PC-9 (cell line): ENCODE results near the gene CD79B. TPM values are rescaled to one million over a fixed set of nuclear protein-coding genes. Genes with fewer than 3 reads are reported as not detected.

Experiments
- BruUV-seq: library from RNA; stranded (reverse); fragments of 400-500 nt; replicated peaks from 2 replicates; lab custom pipeline; 2021; lab: Mats Ljungman, UMichigan
- CTCF ChIA-PET: fragments of 300-600 bp; sonication (Branson Sonifier 250); formaldehyde crosslinking; loops from one replicate; lab custom pipeline; 2022; ENCODE audit warnings: antibody characterized with exemption; lab: Charles Lee
- POLR2A ChIA-PET: fragments of 300-600 bp; sonication (Branson Sonifier 250); formaldehyde crosslinking; loops from one replicate; lab custom pipeline; 2022; ENCODE audit warnings: antibody characterized with exemption; ENCODE audit not compliant: unreplicated experiment; lab: Charles Lee
- DNase-seq, 2 experiments: peaks; one replicate each; pipeline versions ENCODE4 v3.0.0 to v3.0.0-alpha.2; 2015 to 2022; ENCODE audit warnings: mixed read lengths in 1 of 2
- H2AFZ ChIP-seq: fragments of 200-600 bp; sonication (generic); 2 replicates; pipeline ENCODE4 v1.8.1; 2017; ENCODE audit warnings: antibody characterized with exemption
- H3F3A ChIP-seq: fragments of 200-600 bp; sonication (generic); 2 replicates; pipeline ENCODE4 v1.8.1; 2017; ENCODE audit warnings: antibody characterized with exemption, mild to moderate bottlenecking, low read depth; ENCODE audit not compliant: insufficient read depth
- H3K27ac ChIP-seq: fragments of 200-600 bp; sonication (generic); 2 replicates; pipeline ENCODE4 v1.6.1; 2016; ENCODE audit warnings: mixed run types
- H3K27me3 ChIP-seq: fragments of 200-600 bp; sonication (generic); 2 replicates; pipeline ENCODE4 v1.6.1; 2016; ENCODE audit warnings: low read depth, mixed run types; ENCODE audit not compliant: insufficient read depth
- H3K36me3 ChIP-seq: fragments of 200-600 bp; sonication (generic); 2 replicates; pipeline ENCODE4 v1.6.1; 2016; ENCODE audit warnings: low read depth, mixed run types
- H3K4me1 ChIP-seq: fragments of 200-600 bp; sonication (generic); replicated peaks from 2 replicates; pipeline ENCODE4 v1.6.1; 2016; ENCODE audit warnings: mixed run types; ENCODE audit not compliant: insufficient read depth
- H3K4me2 ChIP-seq: fragments of 200-600 bp; sonication (generic); 2 replicates; pipeline ENCODE4 v1.6.1; 2017; ENCODE audit warnings: mixed run types
- H3K4me3 ChIP-seq: fragments of 200-600 bp; sonication (generic); 2 replicates; pipeline ENCODE4 v1.6.1; 2016; ENCODE audit warnings: mixed run types
- H3K79me2 ChIP-seq: fragments of 200-600 bp; sonication (generic); 2 replicates; pipeline ENCODE4 v1.6.1; 2017; ENCODE audit warnings: low read depth, mixed run types
- H3K9me2 ChIP-seq: fragments of 200-600 bp; sonication (generic); 2 replicates; pipeline ENCODE4 v1.8.1; 2017; ENCODE audit warnings: mild to moderate bottlenecking; ENCODE audit not compliant: insufficient read depth
- H3K9me3 ChIP-seq: fragments of 200-600 bp; sonication (generic); 2 replicates; pipeline ENCODE4 v1.8.1; 2016; ENCODE audit warnings: low read depth; ENCODE audit not compliant: insufficient read depth
- H4K20me1 ChIP-seq: fragments of 200-600 bp; sonication (generic); 2 replicates; pipeline ENCODE4 v1.8.1; 2017; ENCODE audit not compliant: insufficient read depth
- CTCF ChIP-seq: fragments of 200-600 bp; sonication (generic); conservative IDR thresholded peaks from 2 replicates; pipeline ENCODE4 v1.6.1; 2017; ENCODE audit warnings: mixed run types, antibody characterized with exemption, mild to moderate bottlenecking, moderate library complexity
- EZH2 ChIP-seq: fragments of 200-600 bp; sonication (generic); IDR thresholded peaks from 2 replicates; pipeline ENCODE4 v1.8.0; 2017; ENCODE audit warnings: antibody characterized with exemption, low read depth
- intact Hi-C: fragments of 100-400 bp; cut with micrococcal nuclease; formaldehyde crosslinking; loops from one replicate; pipeline ENCODE4 v1.10.0; 2022; ENCODE audit not compliant: unreplicated experiment
- total RNA-seq: library from RNA; stranded (reverse); gene quantifications from 2 replicates; pipeline ENCODE4 v1.2.3, GENCODE V29; 2021

Gene CD79B
- total RNA-seq, 1 experiment from 2014 or later, result not detected

GRCh38 chr17:63928966-63929695 lies 3.0 kb downstream of the CD79B start:
- no peaks in the 10 kb centered on the region for H3K36me3 ChIP-seq
- no peaks in the 10 kb centered on the region for H3F3A ChIP-seq
- no peak overlapping the region for H3K27ac ChIP-seq
- H3K9me2 ChIP-seq, result no peaks in the 10 kb centered on the region
- H2AFZ ChIP-seq, result no peak overlapping the region
- no peak overlapping the region for H3K4me3 ChIP-seq
- no peaks in the 10 kb centered on the region for H4K20me1 ChIP-seq
- no peak overlapping the region for H3K4me2 ChIP-seq
- CTCF ChIA-PET, result interaction anchor here (0.5 to 0.6 kb wide), 3 partner anchors 77 to 204 kb away, joined by 3 to 4 read pairs (median 4); no protein-coding TSS in a partner anchor
- no TSS peak for BruUV-seq
- H3K9me3 ChIP-seq, result no peaks in the 10 kb centered on the region
- no peak for TF ChIP-seq CTCF
- no peak for TF ChIP-seq EZH2
- DNase-seq, result no peak
- no peaks in the 10 kb centered on the region for H3K4me1 ChIP-seq
- H3K27me3 ChIP-seq, result peaks cover 8% of the 10 kb centered on the region; the same call in 1 of the 2 replicates
- POLR2A ChIA-PET, result no interaction called here
- intact Hi-C loops, result no loop called here
- no peaks in the 10 kb centered on the region for H3K79me2 ChIP-seq

- H3K79me2 ChIP-seq, result no peaks in the 10 kb centered on the region
- POLR2A ChIA-PET, result no interaction called here
- CTCF ChIA-PET, result interaction anchor here (0.6 kb wide), 1 partner anchor 10 kb away, joined by 10 read pairs; the partner anchor contains the start of gene GH1
- BruUV-seq, result no TSS peak
- no peaks in the 10 kb centered on the region for H3K4me1 ChIP-seq
- no peaks in the 10 kb centered on the region for H3K36me3 ChIP-seq
- no peaks in the 10 kb centered on the region for H3K27me3 ChIP-seq
- H3K27ac ChIP-seq, result no peak overlapping the region
- no peaks in the 10 kb centered on the region for H3K9me2 ChIP-seq
- no peaks in the 10 kb centered on the region for H3F3A ChIP-seq
- H3K9me3 ChIP-seq, result no peaks in the 10 kb centered on the region
- H4K20me1 ChIP-seq, result no peaks in the 10 kb centered on the region
- no peak overlapping the region for H3K4me3 ChIP-seq
- no peak overlapping the region for H2AFZ ChIP-seq
- no peak for DNase-seq
- intact Hi-C loops, result no loop called here
- TF ChIP-seq CTCF (no peak), EZH2 (no peak)
- no peak overlapping the region for H3K4me2 ChIP-seq
Observed at GRCh38 chr17:63928172-63928666, 3.9 kb downstream of the CD79B start.

DNA sequence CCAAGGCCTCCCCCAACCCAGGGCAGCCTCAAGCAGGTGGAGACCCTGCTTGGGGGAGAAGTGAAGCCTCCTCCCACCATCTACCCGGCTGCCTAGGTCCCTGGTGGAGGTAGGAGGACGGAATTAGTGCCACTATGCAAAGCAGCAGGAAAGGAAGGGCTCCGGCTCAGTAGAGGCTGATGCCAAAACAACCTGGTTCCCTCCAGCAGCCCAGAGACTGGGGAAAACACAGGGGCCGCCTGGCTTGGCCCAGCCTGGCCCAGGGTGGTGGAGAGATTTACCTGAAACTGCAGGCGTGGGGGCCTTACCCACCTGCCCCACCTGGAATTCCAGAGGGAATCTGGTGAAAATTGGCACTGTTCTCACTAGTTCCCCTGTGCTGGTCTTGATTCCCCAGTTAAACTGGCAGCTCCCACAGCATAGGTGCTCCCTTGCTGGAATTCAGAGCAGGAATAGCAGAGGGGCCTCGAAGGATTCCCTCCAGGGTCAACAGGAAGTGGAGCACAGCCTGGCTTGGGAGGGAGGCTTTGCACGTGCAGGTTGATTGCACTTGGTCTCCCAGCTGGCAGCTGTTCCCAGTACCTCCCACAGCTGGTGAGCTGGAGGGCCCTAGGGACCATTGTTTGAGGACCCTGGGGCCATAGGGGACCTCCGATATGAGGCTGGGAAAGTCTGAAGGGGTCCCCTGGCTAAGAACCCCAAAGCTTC lies 4.5 kb downstream of the CD79B start:
- intact Hi-C loops, result no loop called here
- ChIA-PET POLR2A (no interaction called here), CTCF (interaction anchor here (0.6 kb wide), 1 partner anchor 9 kb away, joined by 10 read pairs; the partner anchor contains the start of gene GH1)
- Histone ChIP-seq H3K9me2 (no peaks in the 10 kb centered on the region), H4K20me1 (no peaks in the 10 kb centered on the region), H3K27ac (no peak overlapping the region), H3K4me3 (no peak overlapping the region), H3K36me3 (no peaks in the 10 kb centered on the region), H3F3A (no peaks in the 10 kb centered on the region), H3K27me3 (no peaks in the 10 kb centered on the region), H3K79me2 (no peaks in the 10 kb centered on the region), H3K9me3 (no peaks in the 10 kb centered on the region), H3K4me2 (no peak overlapping the region), H3K4me1 (no peaks in the 10 kb centered on the region), H2AFZ (no peak overlapping the region)
- no peak for DNase-seq
- no TSS peak for BruUV-seq
- TF ChIP-seq EZH2 (no peak), CTCF (no peak)
